T-helper 2 cell treated with Interferon-gamma antibody and Interleukin-4, amounts not matched to agents 5 μg/mL and 100 μg/mL, for 36 hours (primary cell): ENCODE results near the gene GPC3.
"Not testable (repeated sequence)": the region's sequence is repeated elsewhere in the genome, so short reads cannot be mapped to it uniquely, and the experiment has no call there.

Experiments
- DNase-seq: peaks from one replicate; pipeline ENCODE4 v3.0.0; 2021; ENCODE audit warnings: low spot score
- H3K27ac Mint-ChIP-seq: one replicate; pipeline ENCODE4 v1.8.0; 2021; ENCODE audit warnings: mild to moderate bottlenecking, mixed read lengths
- H3K27me3 Mint-ChIP-seq: one replicate; pipeline ENCODE4 v1.8.0; 2021; ENCODE audit warnings: low read depth, mixed read lengths
- H3K36me3 Mint-ChIP-seq: one replicate; pipeline ENCODE4 v1.8.0; 2021; ENCODE audit warnings: low read depth, mixed read lengths
- H3K4me1 Mint-ChIP-seq: one replicate; pipeline ENCODE4 v1.8.0; 2021; ENCODE audit warnings: low read depth, mixed read lengths
- H3K4me3 Mint-ChIP-seq: one replicate; pipeline ENCODE4 v1.8.0; 2022; ENCODE audit warnings: mild to moderate bottlenecking, moderate library complexity, mixed read lengths
- H3K9me3 Mint-ChIP-seq: one replicate; pipeline ENCODE4 v1.8.0; 2021; ENCODE audit warnings: mixed read lengths

Gene GPC3

DNA sequence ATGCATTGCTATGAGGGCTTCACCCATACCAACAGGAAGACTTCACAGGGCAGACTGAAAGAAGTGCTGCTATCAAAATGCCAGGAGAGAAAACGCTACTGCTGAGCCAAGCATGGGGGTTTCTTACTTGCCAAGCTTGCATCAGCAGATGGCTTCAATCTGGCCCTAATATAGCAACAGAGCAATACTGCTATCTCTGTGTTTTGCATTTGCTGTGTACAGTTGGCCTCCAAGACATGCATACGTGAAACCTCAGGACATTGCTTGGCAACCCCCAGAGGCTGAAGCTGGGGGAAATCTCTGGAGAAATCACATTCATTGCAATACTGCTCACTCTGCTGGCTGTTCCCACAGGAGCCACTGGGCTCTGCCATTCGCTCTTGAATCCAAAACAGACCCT lies 442.9 kb downstream of the GPC3 start:
- no peak for DNase-seq

GRCh38 chrX:133541021-133541420 lies 444.4 kb downstream of the GPC3 start:
- Mint-ChIP-seq H3K9me3 (no peaks in the 10 kb centered on the region), H3K4me3 (no peak overlapping the region), H3K27ac (no peak overlapping the region), H3K27me3 (no peaks in the 10 kb centered on the region), H3K36me3 (no peaks in the 10 kb centered on the region), H3K4me1 (no peaks in the 10 kb centered on the region)
- DNase-seq = no peak

More for the DNA sequence above, 442.9 kb downstream of the GPC3 start:
- no peaks in the 10 kb centered on the region for H3K9me3 Mint-ChIP-seq
- H3K36me3 Mint-ChIP-seq = no peaks in the 10 kb centered on the region
- no peak overlapping the region for H3K4me3 Mint-ChIP-seq
- no peaks in the 10 kb centered on the region for H3K4me1 Mint-ChIP-seq
- H3K27ac Mint-ChIP-seq = no peak overlapping the region
- H3K27me3 Mint-ChIP-seq = no peaks in the 10 kb centered on the region

DNA sequence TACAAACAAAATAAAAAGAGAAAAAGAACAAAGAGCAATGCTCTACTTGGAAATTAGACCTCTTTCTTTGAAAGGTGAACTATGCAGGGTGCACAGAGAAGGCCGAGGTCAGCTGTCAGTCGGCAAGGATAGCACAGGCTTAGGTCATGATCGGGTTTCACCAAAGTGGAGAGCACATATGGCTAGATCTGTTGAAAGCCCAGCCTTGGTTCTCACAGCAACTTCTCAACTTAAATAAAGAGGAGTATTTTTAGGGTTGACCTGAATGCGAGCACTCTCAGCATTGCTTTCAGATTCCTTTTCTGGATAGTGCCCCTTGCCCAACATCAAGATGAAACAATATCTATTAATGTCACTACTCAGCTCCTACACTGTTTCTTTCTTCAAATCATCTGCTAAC lies 447.2 kb downstream of the GPC3 start:
- Mint-ChIP-seq H3K27ac (no peak overlapping the region), H3K27me3 (no peaks in the 10 kb centered on the region), H3K9me3 (no peaks in the 10 kb centered on the region), H3K36me3 (no peaks in the 10 kb centered on the region), H3K4me3 (no peak overlapping the region), H3K4me1 (no peaks in the 10 kb centered on the region)
- no peak for DNase-seq

DNA sequence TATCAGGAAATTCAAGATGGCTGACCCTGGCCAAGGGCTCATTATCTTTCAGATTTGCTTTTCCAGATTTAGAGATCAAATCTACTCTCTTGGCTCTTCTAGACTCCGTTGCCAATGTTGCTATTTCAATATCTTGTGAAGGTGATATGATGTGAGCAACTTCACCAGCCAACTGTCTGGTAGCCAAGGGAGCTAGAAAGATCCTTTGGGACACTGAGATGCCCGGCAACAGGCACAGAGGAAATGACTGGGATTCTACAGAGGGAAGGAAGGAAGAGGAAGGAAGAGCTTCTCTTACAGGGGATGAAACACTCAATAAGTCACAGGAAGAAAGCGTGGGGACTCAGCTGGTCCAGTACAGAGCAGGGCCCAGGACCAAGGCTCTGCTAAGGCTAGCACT lies 448.3 kb downstream of the GPC3 start:
- Mint-ChIP-seq H3K27ac (no peak overlapping the region), H3K9me3 (no peaks in the 10 kb centered on the region), H3K36me3 (no peaks in the 10 kb centered on the region), H3K27me3 (no peaks in the 10 kb centered on the region), H3K4me3 (no peak overlapping the region), H3K4me1 (no peaks in the 10 kb centered on the region)
- DNase-seq = no peak

- DNase-seq = no peak
- Mint-ChIP-seq H3K4me3 (no peak overlapping the region), H3K9me3 (no peaks in the 10 kb centered on the region), H3K27me3 (no peaks in the 10 kb centered on the region), H3K4me1 (no peaks in the 10 kb centered on the region), H3K27ac (no peak overlapping the region), H3K36me3 (no peaks in the 10 kb centered on the region)
Measured at GRCh38 chrX:133535066-133535465, 450.3 kb downstream of the GPC3 start.

DNA sequence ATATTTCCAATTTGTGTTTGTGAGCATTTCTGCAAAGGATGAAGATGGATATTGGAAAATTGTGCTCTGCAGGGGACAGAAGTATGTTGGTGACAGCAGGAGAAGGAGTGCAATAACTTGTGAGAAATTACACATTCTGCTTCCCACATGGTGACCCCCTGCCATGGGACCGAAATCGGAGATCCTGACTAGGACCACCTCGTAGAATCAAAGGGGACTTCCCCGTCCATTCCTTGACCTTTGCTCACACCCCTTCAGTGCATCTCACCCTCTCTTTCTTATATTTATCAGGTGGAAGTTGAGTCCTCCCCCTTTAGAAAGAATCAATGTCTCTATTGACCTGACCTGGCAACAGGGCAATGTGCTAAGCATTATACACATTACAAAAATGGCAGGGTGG lies 451.2 kb downstream of the GPC3 start:
- Mint-ChIP-seq H3K4me1 (no peaks in the 10 kb centered on the region), H3K9me3 (no peaks in the 10 kb centered on the region), H3K36me3 (no peaks in the 10 kb centered on the region), H3K4me3 (no peak overlapping the region), H3K27ac (no peak overlapping the region), H3K27me3 (no peaks in the 10 kb centered on the region)
- no peak for DNase-seq

GRCh38 chrX:133533249-133533648 lies 452.1 kb downstream of the GPC3 start:
- Mint-ChIP-seq H3K36me3 (no peaks in the 10 kb centered on the region), H3K4me3 (no peak overlapping the region), H3K4me1 (no peaks in the 10 kb centered on the region), H3K27ac (no peak overlapping the region), H3K9me3 (no peaks in the 10 kb centered on the region), H3K27me3 (no peaks in the 10 kb centered on the region)
- no peak for DNase-seq

DNA sequence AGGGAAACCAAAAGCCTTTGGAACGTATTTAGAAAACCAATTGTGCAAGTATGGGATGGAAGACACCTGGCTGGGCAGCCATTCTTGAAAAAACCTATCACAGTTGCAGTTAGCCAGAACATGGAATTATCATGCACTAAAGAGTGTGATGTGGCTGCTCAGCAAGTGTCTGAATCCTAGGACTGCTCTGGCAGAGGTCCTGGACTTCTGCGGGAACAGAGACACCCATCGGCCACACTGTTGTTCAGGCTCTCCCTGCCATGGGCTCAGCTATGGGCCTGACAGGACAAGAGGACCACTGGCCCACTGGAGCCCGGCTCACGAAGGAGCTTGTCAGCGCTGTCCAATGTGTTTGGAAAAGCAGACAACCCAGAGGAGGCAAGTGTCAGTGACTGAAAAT lies 454.4 kb downstream of the GPC3 start:
- H3K4me3 Mint-ChIP-seq = no peak overlapping the region
- no peak for DNase-seq
- no peaks in the 10 kb centered on the region for H3K36me3 Mint-ChIP-seq

GRCh38 chrX:133529578-133529977 lies 455.8 kb downstream of the GPC3 start:
- no peak for DNase-seq
- Mint-ChIP-seq H3K4me1 (no peaks in the 10 kb centered on the region), H3K9me3 (no peaks in the 10 kb centered on the region), H3K4me3 (no peak overlapping the region), H3K27ac (no peak overlapping the region), H3K36me3 (no peaks in the 10 kb centered on the region), H3K27me3 (no peaks in the 10 kb centered on the region)

More for the DNA sequence above, 454.4 kb downstream of the GPC3 start:
- no peaks in the 10 kb centered on the region for H3K9me3 Mint-ChIP-seq
- H3K27me3 Mint-ChIP-seq = no peaks in the 10 kb centered on the region
- H3K27ac Mint-ChIP-seq = no peak overlapping the region
- no peaks in the 10 kb centered on the region for H3K4me1 Mint-ChIP-seq

DNA sequence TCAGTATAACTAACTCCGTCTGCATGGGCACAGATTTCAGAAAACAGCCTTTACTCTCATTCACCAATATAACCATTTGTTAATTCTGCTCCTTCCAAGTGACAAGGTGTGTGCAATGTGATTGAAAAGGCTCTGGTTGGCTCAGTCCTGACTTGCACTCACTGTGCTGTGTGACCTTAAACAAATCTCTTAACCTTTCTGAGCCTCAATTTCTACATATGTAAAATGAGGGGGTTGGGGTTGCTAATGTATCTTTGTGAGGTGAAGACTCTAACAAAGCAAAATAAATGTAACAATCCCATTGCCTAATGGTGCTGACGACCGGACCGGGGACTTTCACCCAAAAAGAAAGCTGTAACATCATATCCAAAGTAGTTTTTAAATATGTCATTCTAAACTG lies 457.6 kb downstream of the GPC3 start:
- Mint-ChIP-seq H3K4me1 (no peaks in the 10 kb centered on the region), H3K4me3 (no peak overlapping the region), H3K36me3 (no peaks in the 10 kb centered on the region), H3K27me3 (no peaks in the 10 kb centered on the region), H3K27ac (no peak overlapping the region), H3K9me3 (no peaks in the 10 kb centered on the region)
- DNase-seq = no peak

DNA sequence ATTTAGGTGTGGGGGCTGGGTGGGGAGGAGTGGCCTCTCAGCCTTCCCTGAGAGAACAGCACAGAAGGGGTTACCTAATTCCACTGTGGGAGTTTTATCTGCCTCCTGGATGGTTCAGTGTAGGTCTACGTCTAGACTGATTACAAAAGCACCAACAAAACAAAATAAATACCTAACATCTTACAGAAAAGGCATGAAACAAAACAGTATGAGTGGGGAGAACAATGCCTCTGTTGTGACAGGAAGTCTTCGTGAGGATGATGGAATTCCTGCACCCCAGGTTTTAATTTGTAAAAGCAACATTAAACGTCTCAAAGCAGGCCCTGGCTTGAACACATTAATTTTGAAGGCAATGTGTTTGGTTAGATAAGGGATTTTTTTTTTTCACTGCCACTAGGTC lies 458.0 kb downstream of the GPC3 start:
- no peak overlapping the region for H3K27ac Mint-ChIP-seq
- H3K4me1 Mint-ChIP-seq = no peaks in the 10 kb centered on the region
- DNase-seq = no peak
- no peak overlapping the region for H3K4me3 Mint-ChIP-seq
- H3K36me3 Mint-ChIP-seq = no peaks in the 10 kb centered on the region
- H3K27me3 Mint-ChIP-seq = no peaks in the 10 kb centered on the region
- no peaks in the 10 kb centered on the region for H3K9me3 Mint-ChIP-seq

- H3K36me3 Mint-ChIP-seq, H3K4me3 Mint-ChIP-seq, H3K9me3 Mint-ChIP-seq, H3K27me3 Mint-ChIP-seq, DNase-seq, H3K4me1 Mint-ChIP-seq, H3K27ac Mint-ChIP-seq: not testable (repeated sequence)
Measured at GRCh38 chrX:133526773-133527172, 458.6 kb downstream of the GPC3 start.

DNA sequence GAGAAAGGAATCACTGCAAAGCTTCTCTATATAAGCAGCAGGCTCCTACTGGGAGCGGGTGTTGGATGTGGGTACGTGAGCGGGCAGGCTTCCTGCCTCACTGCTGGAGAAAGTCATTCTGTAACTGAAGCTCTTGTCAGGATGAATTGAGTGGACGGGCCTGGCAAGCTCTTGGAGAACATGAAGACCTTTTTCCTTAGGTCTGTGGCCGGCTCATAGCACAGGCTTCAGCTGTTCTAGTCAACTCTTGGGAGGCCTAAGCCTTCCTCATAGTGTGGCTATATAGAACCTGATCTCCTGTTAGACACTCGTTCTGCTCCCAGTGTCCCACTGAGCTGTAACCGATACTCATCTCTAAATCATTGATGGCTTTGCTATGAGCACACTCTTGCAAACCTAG lies 461.9 kb downstream of the GPC3 start:
- H3K9me3 Mint-ChIP-seq = no peaks in the 10 kb centered on the region
- no peaks in the 10 kb centered on the region for H3K36me3 Mint-ChIP-seq
- no peak overlapping the region for H3K27ac Mint-ChIP-seq
- no peaks in the 10 kb centered on the region for H3K4me1 Mint-ChIP-seq
- no peaks in the 10 kb centered on the region for H3K27me3 Mint-ChIP-seq
- no peak for DNase-seq
- no peak overlapping the region for H3K4me3 Mint-ChIP-seq

DNA sequence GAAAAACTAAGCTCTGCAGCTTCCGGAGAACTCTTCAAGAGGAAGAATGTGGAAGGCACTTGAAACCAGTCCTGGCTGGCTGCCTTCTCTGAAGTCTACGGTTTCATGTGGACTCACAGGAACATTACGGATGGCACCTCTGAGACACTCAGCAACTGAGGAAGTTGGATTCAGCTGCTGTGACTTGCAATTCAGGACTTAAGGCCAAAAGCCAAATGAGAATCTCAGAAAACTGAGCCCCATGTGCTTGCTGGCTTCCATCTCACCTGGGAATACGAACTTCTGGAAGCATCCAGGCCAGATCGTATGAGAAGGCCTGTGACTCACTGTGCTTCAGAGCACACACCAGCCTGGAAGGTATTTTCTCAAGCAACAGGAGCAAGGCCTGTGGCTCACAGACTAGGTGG lies 462.3 kb downstream of the GPC3 start:
- Mint-ChIP-seq H3K4me3 (no peak overlapping the region), H3K9me3 (no peaks in the 10 kb centered on the region), H3K4me1 (no peaks in the 10 kb centered on the region)

DNA sequence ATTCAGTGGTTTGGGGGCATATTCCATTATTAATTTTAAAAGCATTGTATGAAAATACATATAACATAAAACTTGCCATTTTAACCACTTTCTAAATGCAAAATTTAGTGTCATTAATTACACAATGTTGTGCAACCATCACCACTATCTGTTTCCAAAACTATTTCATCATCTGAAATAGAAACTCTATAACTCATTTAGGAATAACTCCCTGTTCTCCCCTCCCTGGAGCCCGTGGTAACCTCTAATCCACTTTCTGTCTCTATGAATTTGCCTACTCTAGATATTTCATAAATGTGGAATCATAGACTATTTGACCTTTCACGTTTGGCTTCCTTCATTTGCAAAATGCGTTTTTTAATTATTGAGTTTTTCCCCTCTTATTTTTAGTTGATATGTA lies 468.7 kb downstream of the GPC3 start:
- Mint-ChIP-seq H3K9me3 (no peaks in the 10 kb centered on the region), H3K4me3 (no peak overlapping the region), H3K36me3 (no peaks in the 10 kb centered on the region), H3K4me1 (no peaks in the 10 kb centered on the region), H3K27ac (no peak overlapping the region), H3K27me3 (no peaks in the 10 kb centered on the region)
- DNase-seq = no peak

More for the DNA sequence above, 462.3 kb downstream of the GPC3 start:
- H3K36me3 Mint-ChIP-seq = no peaks in the 10 kb centered on the region
- no peak overlapping the region for H3K27ac Mint-ChIP-seq
- DNase-seq = no peak
- no peaks in the 10 kb centered on the region for H3K27me3 Mint-ChIP-seq
